WTC11 (cell line): Measurements from ENCODE around the gene NRXN3. TPM values are rescaled to one million over a fixed set of nuclear protein-coding genes. Genes with fewer than 3 reads are reported as not detected.

ENCODE experiments used
- ATAC-seq: fragments of 200-7000 bp; cut with Tn5 transposase; 2 replicates; pipeline ENCODE4 v1.10.0; 2021; ENCODE audit warnings: mild to moderate bottlenecking, moderate library complexity
- CTCF ChIA-PET: fragments of 300-600 bp; sonication (Branson Sonifier 250); formaldehyde crosslinking; loops from one replicate; lab custom pipeline; 2021; ENCODE audit warnings: antibody characterized with exemption; lab: Charles Lee
- POLR2A ChIA-PET: fragments of 350-600 bp; sonication (Branson Sonifier 250); formaldehyde crosslinking; loops from one replicate; lab custom pipeline; 2021; ENCODE audit warnings: antibody characterized with exemption; lab: Charles Lee
- DNase-seq: peaks from one replicate; pipeline ENCODE4 v3.0.0; 2021; ENCODE audit warnings: low spot score
- H3K27ac Mint-ChIP-seq: 2 replicates; pipeline ENCODE4 v1.8.0; 2021; ENCODE audit warnings: mixed read lengths
- H3K27me3 Mint-ChIP-seq: 2 replicates; pipeline ENCODE4 v1.8.0; 2021; ENCODE audit warnings: low read depth, mild to moderate bottlenecking, moderate library complexity, mixed read lengths
- H3K36me3 Mint-ChIP-seq: 2 replicates; pipeline ENCODE4 v1.8.0; 2021; ENCODE audit warnings: mixed read lengths
- H3K4me1 Mint-ChIP-seq: 2 replicates; pipeline ENCODE4 v1.8.0; 2022; ENCODE audit warnings: mixed read lengths
- H3K4me3 Mint-ChIP-seq: 2 replicates; pipeline ENCODE4 v1.8.0; 2021; ENCODE audit warnings: mild to moderate bottlenecking, moderate library complexity, mixed read lengths
- H3K9me3 Mint-ChIP-seq: 2 replicates; pipeline ENCODE4 v1.8.0; 2021; ENCODE audit warnings: mixed read lengths
- E2F5 ChIP-seq: sonication (generic); formaldehyde crosslinking; IDR thresholded peaks from 2 replicates; pipeline ENCODE4 v1.8.1; 2022; ENCODE audit warnings: mild to moderate bottlenecking, moderate library complexity, missing genetic modification reagents
- FOXK1 ChIP-seq: sonication (generic); formaldehyde crosslinking; IDR thresholded peaks from 2 replicates; pipeline ENCODE4 v1.8.0; 2022; ENCODE audit warnings: mild to moderate bottlenecking, moderate library complexity, missing genetic modification reagents
- JAZF1 ChIP-seq: fragments of 250-450 bp; sonication (Bioruptor Pico); IDR thresholded peaks from 2 replicates; pipeline ENCODE4 v1.9.0; 2021; ENCODE audit warnings: moderate library complexity, mild to moderate bottlenecking, inconsistent platforms
- KAT7 ChIP-seq: sonication (generic); formaldehyde crosslinking; IDR thresholded peaks from 2 replicates; pipeline ENCODE4 v1.8.1; 2023; ENCODE audit warnings: missing genetic modification reagents, mild to moderate bottlenecking, borderline replicate concordance
- MAX ChIP-seq: sonication (generic); formaldehyde crosslinking; IDR thresholded peaks from 2 replicates; pipeline ENCODE4 v1.8.0; 2022; ENCODE audit warnings: mild to moderate bottlenecking, missing genetic modification reagents
- NR3C1 ChIP-seq: sonication (generic); formaldehyde crosslinking; conservative IDR thresholded peaks from 2 replicates; pipeline ENCODE4 v1.8.1; 2023; ENCODE audit warnings: low read depth, mild to moderate bottlenecking, missing genetic modification reagents
- OVOL2 ChIP-seq: fragments of 250-450 bp; sonication (Bioruptor Pico); IDR thresholded peaks from 2 replicates; pipeline ENCODE4 v1.9.0; 2021; ENCODE audit warnings: mild to moderate bottlenecking, borderline replicate concordance
- PRRX2 ChIP-seq: fragments of 250-450 bp; sonication (Bioruptor Pico); IDR thresholded peaks from 2 replicates; pipeline ENCODE4 v1.8.0; 2021; ENCODE audit warnings: mild to moderate bottlenecking
- SMAD4 ChIP-seq: sonication (generic); formaldehyde crosslinking; IDR thresholded peaks from 2 replicates; pipeline ENCODE4 v1.8.0; 2022; ENCODE audit warnings: mild to moderate bottlenecking, missing genetic modification reagents
- TEAD4 ChIP-seq: sonication (generic); formaldehyde crosslinking; IDR thresholded peaks from 2 replicates; pipeline ENCODE4 v1.8.0; 2022; ENCODE audit warnings: mild to moderate bottlenecking, missing genetic modification reagents
- USF2 ChIP-seq: sonication (generic); formaldehyde crosslinking; IDR thresholded peaks from 2 replicates; pipeline ENCODE4 v1.8.1; 2023; ENCODE audit warnings: mild to moderate bottlenecking, missing genetic modification reagents, moderate library complexity
- ZBTB21 ChIP-seq: sonication (generic); formaldehyde crosslinking; IDR thresholded peaks from 2 replicates; pipeline ENCODE4 v1.8.1; 2023; ENCODE audit warnings: mild to moderate bottlenecking, missing genetic modification reagents, borderline replicate concordance
- ZNF138 ChIP-seq: sonication (generic); formaldehyde crosslinking; conservative IDR thresholded peaks from 2 replicates; pipeline ENCODE4 v1.8.1; 2022; ENCODE audit warnings: mild to moderate bottlenecking, moderate library complexity, missing genetic modification reagents
- ZNF219 ChIP-seq: sonication (generic); formaldehyde crosslinking; IDR thresholded peaks from 2 replicates; pipeline ENCODE4 v1.8.0; 2023; ENCODE audit warnings: missing genetic modification reagents, mild to moderate bottlenecking, borderline replicate concordance
- ZNF232 ChIP-seq: sonication (generic); formaldehyde crosslinking; IDR thresholded peaks from 2 replicates; pipeline ENCODE4 v1.8.0; 2022; ENCODE audit warnings: mild to moderate bottlenecking, missing genetic modification reagents
- ZNF396 ChIP-seq: fragments of 250-450 bp; sonication (Bioruptor Pico); IDR thresholded peaks from 2 replicates; pipeline ENCODE4 v1.8.0; 2021; ENCODE audit warnings: mild to moderate bottlenecking, moderate library complexity, borderline replicate concordance
- ZNF416 ChIP-seq: fragments of 250-450 bp; sonication (Bioruptor Pico); IDR thresholded peaks from 2 replicates; pipeline ENCODE4 v1.9.0; 2021; ENCODE audit warnings: mild to moderate bottlenecking, inconsistent platforms
- ZNF512 ChIP-seq: sonication (generic); formaldehyde crosslinking; IDR thresholded peaks from 2 replicates; pipeline ENCODE4 v1.8.1; 2022; ENCODE audit warnings: missing genetic modification reagents, borderline replicate concordance
- ZNF671 ChIP-seq: fragments of 250-450 bp; sonication (Bioruptor Pico); IDR thresholded peaks from 2 replicates; pipeline ENCODE4 v1.8.0; 2021; ENCODE audit warnings: mild to moderate bottlenecking
- total RNA-seq: library from RNA; stranded (reverse); gene quantifications from 3 replicates; pipeline ENCODE4 v1.2.3, GENCODE V29; 2021
- TF ChIP-seq, protein P1 (sequence below): fragments of 250-450 bp; sonication (Bioruptor Pico); IDR thresholded peaks from 2 replicates; pipeline ENCODE4 v1.9.0; 2021; ENCODE audit warnings: mild to moderate bottlenecking, borderline replicate concordance
- TF ChIP-seq, protein P2 (sequence below): sonication (generic); formaldehyde crosslinking; IDR thresholded peaks from 2 replicates; pipeline ENCODE4 v1.8.1; 2022; ENCODE audit warnings: low read depth, missing genetic modification reagents, borderline replicate concordance
- TF ChIP-seq, protein P3 (sequence below): fragments of 250-450 bp; sonication (Bioruptor Pico); IDR thresholded peaks from 2 replicates; pipeline ENCODE4 v2.1.2; 2022; ENCODE audit warnings: mild to moderate bottlenecking, moderate library complexity

The NRXN3 gene
- total RNA-seq, 1 experiment from 2014 or later = 3.0 TPM

DNA sequence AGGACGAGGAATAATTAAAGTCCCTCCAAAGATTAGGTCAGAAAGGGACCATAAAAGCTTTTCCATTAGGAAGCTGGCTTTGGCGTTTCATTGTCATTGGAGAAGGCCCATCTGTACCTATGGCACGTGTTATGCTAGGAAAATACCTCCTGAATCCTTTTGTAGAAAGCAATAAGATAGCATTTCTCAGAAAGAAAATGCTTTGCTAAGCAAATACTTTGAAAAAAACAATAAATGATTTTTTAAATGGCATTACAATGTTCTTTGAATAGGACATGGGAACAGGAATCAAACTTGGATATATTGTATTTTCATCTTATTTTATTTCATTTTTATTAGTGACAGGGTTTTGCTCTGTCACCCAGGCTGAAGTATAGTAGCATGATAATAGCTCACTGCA, 967.7 kb downstream of the NRXN3 start:
- peaks cover 14% of the 10 kb centered on the region for H3K9me3 Mint-ChIP-seq
- ChIA-PET CTCF (no interaction called here), POLR2A (no interaction called here)
- H3K36me3 Mint-ChIP-seq = peaks cover 7% of the 10 kb centered on the region
- H3K4me3 Mint-ChIP-seq = no peak overlapping the region
- TF ChIP-seq FOXK1 (CRISPR knock-in tag) = no peak
- no peak for TF ChIP-seq ZNF138
- TF ChIP-seq ZBTB21 = no peak
- TF ChIP-seq, protein P1, sequence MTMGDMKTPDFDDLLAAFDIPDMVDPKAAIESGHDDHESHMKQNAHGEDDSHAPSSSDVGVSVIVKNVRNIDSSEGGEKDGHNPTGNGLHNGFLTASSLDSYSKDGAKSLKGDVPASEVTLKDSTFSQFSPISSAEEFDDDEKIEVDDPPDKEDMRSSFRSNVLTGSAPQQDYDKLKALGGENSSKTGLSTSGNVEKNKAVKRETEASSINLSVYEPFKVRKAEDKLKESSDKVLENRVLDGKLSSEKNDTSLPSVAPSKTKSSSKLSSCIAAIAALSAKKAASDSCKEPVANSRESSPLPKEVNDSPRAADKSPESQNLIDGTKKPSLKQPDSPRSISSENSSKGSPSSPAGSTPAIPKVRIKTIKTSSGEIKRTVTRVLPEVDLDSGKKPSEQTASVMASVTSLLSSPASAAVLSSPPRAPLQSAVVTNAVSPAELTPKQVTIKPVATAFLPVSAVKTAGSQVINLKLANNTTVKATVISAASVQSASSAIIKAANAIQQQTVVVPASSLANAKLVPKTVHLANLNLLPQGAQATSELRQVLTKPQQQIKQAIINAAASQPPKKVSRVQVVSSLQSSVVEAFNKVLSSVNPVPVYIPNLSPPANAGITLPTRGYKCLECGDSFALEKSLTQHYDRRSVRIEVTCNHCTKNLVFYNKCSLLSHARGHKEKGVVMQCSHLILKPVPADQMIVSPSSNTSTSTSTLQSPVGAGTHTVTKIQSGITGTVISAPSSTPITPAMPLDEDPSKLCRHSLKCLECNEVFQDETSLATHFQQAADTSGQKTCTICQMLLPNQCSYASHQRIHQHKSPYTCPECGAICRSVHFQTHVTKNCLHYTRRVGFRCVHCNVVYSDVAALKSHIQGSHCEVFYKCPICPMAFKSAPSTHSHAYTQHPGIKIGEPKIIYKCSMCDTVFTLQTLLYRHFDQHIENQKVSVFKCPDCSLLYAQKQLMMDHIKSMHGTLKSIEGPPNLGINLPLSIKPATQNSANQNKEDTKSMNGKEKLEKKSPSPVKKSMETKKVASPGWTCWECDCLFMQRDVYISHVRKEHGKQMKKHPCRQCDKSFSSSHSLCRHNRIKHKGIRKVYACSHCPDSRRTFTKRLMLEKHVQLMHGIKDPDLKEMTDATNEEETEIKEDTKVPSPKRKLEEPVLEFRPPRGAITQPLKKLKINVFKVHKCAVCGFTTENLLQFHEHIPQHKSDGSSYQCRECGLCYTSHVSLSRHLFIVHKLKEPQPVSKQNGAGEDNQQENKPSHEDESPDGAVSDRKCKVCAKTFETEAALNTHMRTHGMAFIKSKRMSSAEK = no peak
- TF ChIP-seq JAZF1 (CRISPR knock-in tag) = no peak
- no peak for TF ChIP-seq KAT7 (CRISPR knock-in tag)
- TF ChIP-seq, protein P2, sequence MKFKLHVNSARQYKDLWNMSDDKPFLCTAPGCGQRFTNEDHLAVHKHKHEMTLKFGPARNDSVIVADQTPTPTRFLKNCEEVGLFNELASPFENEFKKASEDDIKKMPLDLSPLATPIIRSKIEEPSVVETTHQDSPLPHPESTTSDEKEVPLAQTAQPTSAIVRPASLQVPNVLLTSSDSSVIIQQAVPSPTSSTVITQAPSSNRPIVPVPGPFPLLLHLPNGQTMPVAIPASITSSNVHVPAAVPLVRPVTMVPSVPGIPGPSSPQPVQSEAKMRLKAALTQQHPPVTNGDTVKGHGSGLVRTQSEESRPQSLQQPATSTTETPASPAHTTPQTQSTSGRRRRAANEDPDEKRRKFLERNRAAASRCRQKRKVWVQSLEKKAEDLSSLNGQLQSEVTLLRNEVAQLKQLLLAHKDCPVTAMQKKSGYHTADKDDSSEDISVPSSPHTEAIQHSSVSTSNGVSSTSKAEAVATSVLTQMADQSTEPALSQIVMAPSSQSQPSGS (CRISPR knock-in tag) = no peak
- TF ChIP-seq USF2 (CRISPR knock-in tag) = no peak
- no peak for TF ChIP-seq ZNF416 (CRISPR knock-in tag)
- TF ChIP-seq, protein P3, sequence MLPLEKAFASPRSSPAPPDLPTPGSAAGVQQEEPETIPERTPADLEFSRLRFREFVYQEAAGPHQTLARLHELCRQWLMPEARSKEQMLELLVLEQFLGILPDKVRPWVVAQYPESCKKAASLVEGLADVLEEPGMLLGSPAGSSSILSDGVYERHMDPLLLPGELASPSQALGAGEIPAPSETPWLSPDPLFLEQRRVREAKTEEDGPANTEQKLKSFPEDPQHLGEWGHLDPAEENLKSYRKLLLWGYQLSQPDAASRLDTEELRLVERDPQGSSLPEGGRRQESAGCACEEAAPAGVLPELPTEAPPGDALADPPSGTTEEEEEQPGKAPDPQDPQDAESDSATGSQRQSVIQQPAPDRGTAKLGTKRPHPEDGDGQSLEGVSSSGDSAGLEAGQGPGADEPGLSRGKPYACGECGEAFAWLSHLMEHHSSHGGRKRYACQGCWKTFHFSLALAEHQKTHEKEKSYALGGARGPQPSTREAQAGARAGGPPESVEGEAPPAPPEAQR = no peak
- TF ChIP-seq ZNF671 = no peak
- 0 out of 2 replicates have a peak, but pooled peaks cover 3% of the 10 kb centered on the region for H3K4me1 Mint-ChIP-seq
- no peaks in the 10 kb centered on the region for H3K27me3 Mint-ChIP-seq
- no peak overlapping the region for H3K27ac Mint-ChIP-seq
- DNase-seq = no peak
- no peak for ATAC-seq

- no peak for ATAC-seq
- no peaks in the 10 kb centered on the region for H3K4me1 Mint-ChIP-seq
- no peak for DNase-seq
- TF ChIP-seq SMAD4 (CRISPR knock-in tag) (no peak), E2F5 (no peak)
- no peak overlapping the region for H3K4me3 Mint-ChIP-seq
- no peak overlapping the region for H3K27ac Mint-ChIP-seq
- ChIA-PET POLR2A (no interaction called here), CTCF (no interaction called here)
- peaks cover 3% of the 10 kb centered on the region; the same call in 1 of the 2 replicates for H3K27me3 Mint-ChIP-seq
- H3K9me3 Mint-ChIP-seq = peaks cover 15% of the 10 kb centered on the region
- peaks cover 3% of the 10 kb centered on the region; the same call in 1 of the 2 replicates for H3K36me3 Mint-ChIP-seq
Observed at GRCh38 chr14:79144896-79145295, 974.7 kb downstream of the NRXN3 start.

GRCh38 chr14:79150226-79150625, 980.1 kb downstream of the NRXN3 start:
- Mint-ChIP-seq H3K27ac (no peak overlapping the region), H3K4me3 (no peak overlapping the region), H3K27me3 (peaks cover 3% of the 10 kb centered on the region), H3K9me3 (peaks cover 10% of the 10 kb centered on the region), H3K36me3 (peaks cover 3% of the 10 kb centered on the region; the same call in 1 of the 2 replicates), H3K4me1 (no peaks in the 10 kb centered on the region)
- ATAC-seq (no peak), DNase-seq (no peak)
- CTCF ChIA-PET = no interaction called here
- POLR2A ChIA-PET = no interaction called here
- no peak for TF ChIP-seq ZNF396 (CRISPR knock-in tag)
- TF ChIP-seq MAX (CRISPR knock-in tag) = no peak
- no peak for TF ChIP-seq PRRX2 (CRISPR knock-in tag)
- no peak for TF ChIP-seq SMAD4 (CRISPR knock-in tag)
- TF ChIP-seq ZNF512 (CRISPR knock-in tag) = no peak
- no peak for TF ChIP-seq ZNF232
- no peak for TF ChIP-seq KAT7 (CRISPR knock-in tag)
- no peak for TF ChIP-seq TEAD4 (CRISPR knock-in tag)
- TF ChIP-seq OVOL2 (CRISPR knock-in tag) = no peak
- no peak for TF ChIP-seq ZNF219
- TF ChIP-seq NR3C1 = no peak
